H9 (cell line): Measurements from ENCODE around the gene TTC7B. TPM values are rescaled to one million over a fixed set of nuclear protein-coding genes. Genes with fewer than 3 reads are reported as not detected.

Experiments used
- DNase-seq: peaks from one replicate; pipeline ENCODE4 v3.0.0-alpha.2; 2017
- H2AFZ ChIP-seq: one replicate; pipeline ENCODE4 v1.6.1; 2013; ENCODE audit warnings: mild to moderate bottlenecking, low read length, control low read depth, moderate library complexity
- H2AK5ac ChIP-seq: 2 replicates; pipeline ENCODE4 v1.6.1; 2013; ENCODE audit warnings: low read length, control low read depth, mixed read lengths; ENCODE audit not compliant: insufficient read length
- H2BK120ac ChIP-seq: one replicate; pipeline ENCODE4 v1.6.1; 2013; ENCODE audit warnings: low read depth, mild to moderate bottlenecking, low read length, control low read depth, inconsistent platforms; ENCODE audit not compliant: poor library complexity, severe bottlenecking
- H2BK12ac ChIP-seq: 2 replicates; pipeline ENCODE4 v1.6.1; 2013; ENCODE audit warnings: low read length, control low read depth, mixed read lengths, low read depth; ENCODE audit not compliant: insufficient read length
- H2BK15ac ChIP-seq: 2 replicates; pipeline ENCODE4 v1.6.1; 2013; ENCODE audit warnings: low read depth, low read length, control low read depth
- H2BK20ac ChIP-seq: one replicate; pipeline ENCODE4 v1.6.1; 2013; ENCODE audit warnings: low read depth, mild to moderate bottlenecking, low read length, control low read depth, inconsistent platforms; ENCODE audit not compliant: poor library complexity, severe bottlenecking
- H2BK5ac ChIP-seq: 2 replicates; pipeline ENCODE4 v1.6.1; 2013; ENCODE audit warnings: low read length, control low read depth, mixed read lengths; ENCODE audit not compliant: insufficient read length
- H3K14ac ChIP-seq: 2 replicates; pipeline ENCODE4 v1.6.1; 2013; ENCODE audit warnings: low read length, control low read depth; ENCODE audit not compliant: insufficient read depth
- H3K18ac ChIP-seq: 2 replicates; pipeline ENCODE4 v1.6.1; 2013; ENCODE audit warnings: low read depth, mild to moderate bottlenecking, mixed read lengths, low read length, control low read depth; ENCODE audit not compliant: insufficient read length
- H3K23ac ChIP-seq: 2 replicates; pipeline ENCODE4 v1.6.1; 2013; ENCODE audit warnings: low read length, control low read depth, mixed read lengths, low read depth; ENCODE audit not compliant: insufficient read length
- H3K23me2 ChIP-seq: 2 replicates; pipeline ENCODE4 v1.6.1; 2013; ENCODE audit warnings: low read depth, mild to moderate bottlenecking, mixed read lengths, low read length, control low read depth; ENCODE audit not compliant: insufficient read length, poor library complexity, severe bottlenecking
- H3K27ac ChIP-seq: 2 replicates; pipeline ENCODE4 v1.5.1; 2013; ENCODE audit warnings: low read length, control low read depth, mixed read lengths, low read depth; ENCODE audit not compliant: insufficient read length
- H3K27me3 ChIP-seq: 2 replicates; pipeline ENCODE4 v1.6.1; 2013; ENCODE audit warnings: low read length, control low read depth, inconsistent platforms; ENCODE audit not compliant: insufficient read depth
- H3K4ac ChIP-seq: 2 replicates; pipeline ENCODE4 v1.6.1; 2013; ENCODE audit warnings: low read depth, mild to moderate bottlenecking, control low read depth, inconsistent platforms, low read length, moderate library complexity
- H3K4me1 ChIP-seq: 2 replicates; pipeline ENCODE4 v1.6.1; 2013; ENCODE audit warnings: low read length, control low read depth, inconsistent platforms; ENCODE audit not compliant: insufficient read depth
- H3K4me2 ChIP-seq: 2 replicates; pipeline ENCODE4 v1.6.1; 2013; ENCODE audit warnings: low read length, control low read depth, mixed read lengths; ENCODE audit not compliant: insufficient read length, insufficient read depth
- H3K56ac ChIP-seq: 2 replicates; pipeline ENCODE4 v1.6.1; 2013; ENCODE audit warnings: low read depth, mild to moderate bottlenecking, mixed read lengths, low read length, control low read depth; ENCODE audit not compliant: insufficient read length
- H3K79me1 ChIP-seq: 2 replicates; pipeline ENCODE4 v1.6.1; 2013; ENCODE audit warnings: low read depth, mild to moderate bottlenecking, moderate library complexity, low read length, control low read depth, inconsistent platforms; ENCODE audit not compliant: insufficient read depth, poor library complexity, severe bottlenecking
- H3K79me2 ChIP-seq: 2 replicates; pipeline ENCODE4 v1.6.1; 2013; ENCODE audit warnings: low read length, control low read depth, inconsistent platforms; ENCODE audit not compliant: insufficient read depth
- H3K9ac ChIP-seq: 2 replicates; pipeline ENCODE4 v1.6.1; 2013; ENCODE audit warnings: low read length, control low read depth, mixed read lengths; ENCODE audit not compliant: insufficient read length; ENCODE audit errors: extremely low read depth
- H3K9me3 ChIP-seq: one replicate; pipeline ENCODE4 v1.6.1; 2013; ENCODE audit warnings: low read depth, low read length, inconsistent platforms; ENCODE audit not compliant: control insufficient read depth
- H3T11ph ChIP-seq: one replicate; pipeline ENCODE4 v1.6.1; 2013; ENCODE audit warnings: mild to moderate bottlenecking, low read length, control low read depth, inconsistent platforms
- H4K20me1 ChIP-seq: one replicate; pipeline ENCODE4 v1.6.1; 2013; ENCODE audit not compliant: control insufficient read depth, insufficient read length, insufficient read depth
- H4K5ac ChIP-seq: 2 replicates; pipeline ENCODE4 v1.6.1; 2013; ENCODE audit warnings: low read depth, mild to moderate bottlenecking, mixed read lengths, low read length, control low read depth; ENCODE audit not compliant: insufficient read length
- H4K8ac ChIP-seq: replicated peaks from 2 replicates; pipeline ENCODE4 v1.6.1; 2013; ENCODE audit warnings: low read length, control low read depth, mixed read lengths, low read depth; ENCODE audit not compliant: insufficient read length
- H4K91ac ChIP-seq: 2 replicates; pipeline ENCODE4 v1.6.1; 2013; ENCODE audit warnings: low read depth, mild to moderate bottlenecking, moderate library complexity, mixed read lengths, low read length, control low read depth; ENCODE audit not compliant: insufficient read length
- H3K27ac Mint-ChIP-seq, 3 experiments: 2 replicates in 2 of 3; 3 replicates in 1 of 3; pipeline ENCODE4 v1.8.0; 2020 to 2021; ENCODE audit warnings: mixed read lengths in 3 of 3, mild to moderate bottlenecking in 1 of 3, moderate library complexity in 1 of 3
- H3K27me3 Mint-ChIP-seq: 2 replicates; pipeline ENCODE4 v1.8.0; 2021; ENCODE audit warnings: low read depth, mild to moderate bottlenecking, moderate library complexity, mixed read lengths
- H3K36me3 Mint-ChIP-seq, 3 experiments: 2 replicates in 2 of 3; 3 replicates in 1 of 3; pipeline ENCODE4 v1.8.0; 2020 to 2021; ENCODE audit warnings: low read depth in 3 of 3, mixed read lengths in 3 of 3; ENCODE audit not compliant: insufficient read depth in 1 of 3
- H3K4me1 Mint-ChIP-seq, 2 experiments: 2 replicates each; pipeline ENCODE4 v1.8.0; 2020; ENCODE audit warnings: mixed read lengths in 2 of 2
- H3K4me3 Mint-ChIP-seq, 2 experiments: 2 replicates in 1 of 2; 3 replicates in 1 of 2; pipeline ENCODE4 v1.8.0; 2020 to 2021; ENCODE audit warnings: mild to moderate bottlenecking in 2 of 2, mixed read lengths in 2 of 2, moderate library complexity in 1 of 2
- H3K9me3 Mint-ChIP-seq, 2 experiments: 2 replicates in 1 of 2; 3 replicates in 1 of 2; pipeline ENCODE4 v1.8.0; 2020; ENCODE audit warnings: mild to moderate bottlenecking in 2 of 2, mixed read lengths in 2 of 2, moderate library complexity in 1 of 2
- WGBS: extraction: QIAGEN DNeasy Blood & Tissue Kit; methylation state at CpG from one replicate; pipeline ENCODE4 v1.1.7; 2013; ENCODE audit warnings: missing lambda C conversion rate, low lambda C conversion rate, mixed read lengths; ENCODE audit not compliant: insufficient read length; ENCODE audit errors: extremely low coverage; 5-methylcytosine and 5-hydroxymethylcytosine counted together
- total RNA-seq: library from RNA; stranded (reverse); gene quantifications from 2 replicates; pipeline ENCODE4 v1.2.1, GENCODE V29; 2021
- TF ChIP-seq, protein P1 (sequence below): fragments of 200-600 bp; sonication (generic); conservative IDR thresholded peaks from 3 replicates; pipeline ENCODE4 v1.8.0; 2021; ENCODE audit warnings: antibody characterized with exemption, mild to moderate bottlenecking

TTC7B gene
- total RNA-seq, 1 experiment from 2014 or later: 33.7 TPM

DNA sequence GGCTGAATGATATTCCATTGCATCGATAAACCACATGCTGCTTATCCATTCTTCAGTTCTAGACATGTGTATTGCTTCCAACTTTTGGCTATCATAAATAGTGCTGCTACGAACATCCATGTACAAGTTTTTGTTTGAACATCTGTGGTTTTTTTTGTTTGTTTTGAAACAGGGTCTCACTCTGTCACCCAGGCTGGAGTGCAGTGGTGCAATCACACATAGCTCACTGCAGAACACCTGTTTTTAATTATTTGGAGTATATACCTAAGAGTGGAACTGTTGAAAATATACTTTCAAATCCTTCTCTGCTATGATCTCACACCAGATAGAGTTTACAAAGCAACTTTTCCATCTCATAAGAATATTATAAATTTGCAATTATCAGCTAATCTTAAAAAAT lies 124.2 kb downstream of the TTC7B start:
- H2BK20ac ChIP-seq: no peak overlapping the region
- DNase-seq: no peak
- H3K14ac ChIP-seq: no peak overlapping the region
- no peaks in the 10 kb centered on the region for H3K27me3 ChIP-seq
- Mint-ChIP-seq H3K27ac (no peak overlapping the region), H3K36me3 (peaks cover 1 to 5% (median 3%) of the 10 kb centered on the region in 3 experiments; a peak in 3 of 7 replicates), H3K4me3 (no peak overlapping the region), H3K27me3 (no peaks in the 10 kb centered on the region), H3K4me1 (peaks cover 3 to 8% of the 10 kb centered on the region in 2 experiments; a peak in 3 of 4 replicates), H3K9me3 (no peaks in the 10 kb centered on the region)
- H4K8ac ChIP-seq: no peak overlapping the region
- H2AFZ ChIP-seq: no peak overlapping the region
- TF ChIP-seq, protein P1, sequence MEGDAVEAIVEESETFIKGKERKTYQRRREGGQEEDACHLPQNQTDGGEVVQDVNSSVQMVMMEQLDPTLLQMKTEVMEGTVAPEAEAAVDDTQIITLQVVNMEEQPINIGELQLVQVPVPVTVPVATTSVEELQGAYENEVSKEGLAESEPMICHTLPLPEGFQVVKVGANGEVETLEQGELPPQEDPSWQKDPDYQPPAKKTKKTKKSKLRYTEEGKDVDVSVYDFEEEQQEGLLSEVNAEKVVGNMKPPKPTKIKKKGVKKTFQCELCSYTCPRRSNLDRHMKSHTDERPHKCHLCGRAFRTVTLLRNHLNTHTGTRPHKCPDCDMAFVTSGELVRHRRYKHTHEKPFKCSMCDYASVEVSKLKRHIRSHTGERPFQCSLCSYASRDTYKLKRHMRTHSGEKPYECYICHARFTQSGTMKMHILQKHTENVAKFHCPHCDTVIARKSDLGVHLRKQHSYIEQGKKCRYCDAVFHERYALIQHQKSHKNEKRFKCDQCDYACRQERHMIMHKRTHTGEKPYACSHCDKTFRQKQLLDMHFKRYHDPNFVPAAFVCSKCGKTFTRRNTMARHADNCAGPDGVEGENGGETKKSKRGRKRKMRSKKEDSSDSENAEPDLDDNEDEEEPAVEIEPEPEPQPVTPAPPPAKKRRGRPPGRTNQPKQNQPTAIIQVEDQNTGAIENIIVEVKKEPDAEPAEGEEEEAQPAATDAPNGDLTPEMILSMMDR: no peak
- H3K27ac ChIP-seq: no peak overlapping the region
- H3K79me1 ChIP-seq: no peaks in the 10 kb centered on the region
- no peak overlapping the region for H2AK5ac ChIP-seq
- H3K4ac ChIP-seq: no peak overlapping the region
- H3K4me1 ChIP-seq: no peaks in the 10 kb centered on the region
- no peak overlapping the region for H3K56ac ChIP-seq
- H3K4me2 ChIP-seq: no peak overlapping the region
- H2BK15ac ChIP-seq: no peak overlapping the region
- no peak overlapping the region for H2BK12ac ChIP-seq
- H3K18ac ChIP-seq: no peak overlapping the region
- no peak overlapping the region for H2BK120ac ChIP-seq
- H3K9ac ChIP-seq: no peak overlapping the region
- no peak overlapping the region for H4K5ac ChIP-seq
- no peak overlapping the region for H3T11ph ChIP-seq
- no peak overlapping the region for H4K91ac ChIP-seq
- no peaks in the 10 kb centered on the region for H3K23me2 ChIP-seq
- no CpG with 5 or more reads among the region's 2 CpGs for WGBS
- H3K9me3 ChIP-seq: no peaks in the 10 kb centered on the region
- H3K23ac ChIP-seq: no peak overlapping the region
- no peaks in the 10 kb centered on the region for H3K79me2 ChIP-seq
- no peaks in the 10 kb centered on the region for H4K20me1 ChIP-seq
- no peak overlapping the region for H2BK5ac ChIP-seq
